Activated CD4-positive, alpha-beta T cell treated with anti-CD3 and anti-CD28 coated beads, Interleukin-2, amount 50 U/mL, for 48 hours (primary cell): ENCODE data around the gene GSTA4.
A peak's percentile ranks its signal among the peaks of the same experiment; 100 is the strongest.
"Not testable (repeated sequence)": the region's sequence is repeated elsewhere in the genome, so short reads cannot be mapped to it uniquely, and the experiment has no call there.

Source experiments
- DNase-seq, 2 experiments: peaks; one replicate each; pipeline ENCODE4 v3.0.0-alpha.2; 2020

The GSTA4 gene

DNA sequence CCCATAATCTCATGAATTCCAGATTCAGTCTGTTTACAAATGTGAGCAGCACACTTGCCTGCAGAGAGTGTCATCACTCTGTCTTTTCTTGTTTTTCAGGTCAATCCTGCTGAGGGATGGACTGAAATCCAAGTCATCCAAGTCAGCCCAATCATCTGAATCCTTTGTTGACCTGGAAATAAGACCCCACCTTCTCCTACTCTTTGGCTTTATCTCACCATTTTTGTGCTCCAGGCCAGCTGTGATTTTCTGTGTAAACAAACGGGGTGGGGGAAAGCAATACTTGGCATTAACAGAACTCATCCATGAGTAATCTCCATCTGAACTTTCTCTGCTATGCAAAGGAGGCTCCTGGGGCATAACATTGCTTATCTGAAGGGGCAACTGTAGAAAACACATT lies 16.9 kb upstream of the GSTA4 start:
- DNase-seq: no peak

DNA sequence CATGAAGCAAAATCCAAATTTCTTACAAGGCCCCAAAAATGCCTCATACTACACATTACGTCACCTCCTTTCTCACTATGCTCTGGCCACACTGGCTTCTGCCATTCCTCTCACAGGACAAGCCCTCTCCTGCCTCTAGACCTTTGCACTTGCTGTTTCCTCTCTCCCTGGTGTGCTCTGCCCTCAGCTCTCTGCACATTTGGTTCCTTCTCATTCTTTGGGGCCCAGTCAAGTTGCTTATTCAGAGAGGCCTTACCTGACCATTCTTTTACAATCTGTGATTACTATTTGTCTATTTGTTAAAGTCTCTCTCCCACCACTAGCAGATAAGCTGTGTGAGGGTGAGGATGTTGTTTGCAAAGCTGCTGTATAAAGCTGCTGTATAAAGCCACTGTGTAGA lies 15.4 kb upstream of the GSTA4 start:
- DNase-seq: no peak

DNA sequence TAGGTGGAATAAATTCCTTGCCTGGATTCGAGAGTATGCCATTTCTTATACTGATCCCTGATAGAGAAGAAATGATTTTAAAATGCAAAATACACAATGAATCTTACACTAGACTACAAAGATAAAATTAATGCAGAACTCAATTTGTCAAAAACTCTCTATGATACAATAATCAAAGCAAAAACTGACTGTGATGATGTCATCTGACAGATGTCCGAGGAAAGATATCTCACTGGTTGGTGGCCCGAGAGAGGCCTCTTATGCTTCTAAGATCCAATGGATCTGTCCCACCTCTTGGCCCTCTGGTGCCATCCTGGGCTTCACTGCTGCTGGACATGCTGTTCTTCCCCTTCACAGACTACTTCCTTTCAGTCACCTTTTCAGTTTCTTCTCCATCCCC lies 14.4 kb upstream of the GSTA4 start:
- no peak for DNase-seq

DNA sequence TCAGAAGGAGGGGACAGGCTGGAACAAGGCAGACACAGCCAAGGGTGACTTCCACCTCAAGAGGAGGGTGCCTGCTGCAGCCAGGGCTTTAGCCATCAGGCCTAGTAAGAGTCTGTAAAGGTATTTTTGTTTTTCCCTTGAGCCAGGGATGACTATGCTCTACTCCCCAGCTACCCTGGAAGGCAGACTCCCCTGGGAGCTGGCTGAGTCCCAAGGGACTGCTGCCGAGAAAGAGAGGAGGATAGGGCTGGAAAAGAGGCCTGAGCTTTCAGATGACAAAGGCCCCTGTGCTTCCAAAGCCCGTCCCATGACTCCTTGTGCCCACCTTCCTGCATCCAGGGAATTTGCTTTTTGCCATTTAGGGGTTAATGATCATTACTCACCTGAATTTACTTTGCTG lies 14.0 kb upstream of the GSTA4 start:
- no peak for DNase-seq

DNA sequence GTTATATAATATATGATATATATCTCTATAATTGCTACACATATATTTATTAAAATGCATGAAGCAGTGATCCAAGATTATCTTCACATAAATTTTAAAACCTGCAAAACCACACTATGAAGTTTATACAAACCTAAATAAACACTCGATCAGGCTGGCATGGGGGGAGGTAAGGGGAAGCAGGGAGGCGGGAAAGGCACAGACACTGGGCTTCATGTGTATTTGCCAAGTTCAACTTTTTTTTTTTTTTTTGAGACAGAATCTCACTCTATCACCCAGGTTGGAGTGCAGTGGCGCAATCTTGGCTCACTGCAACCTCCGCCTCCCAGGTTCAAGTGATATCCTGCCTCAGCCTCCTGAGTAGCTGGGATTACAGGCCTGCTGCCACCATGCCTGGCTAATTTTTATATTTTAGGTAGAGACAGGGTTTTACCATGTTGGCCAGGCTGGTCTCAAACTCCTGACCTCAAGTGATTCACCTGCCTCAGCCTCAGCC lies 13.2 kb upstream of the GSTA4 start:
- not testable (repeated sequence) for DNase-seq

DNA sequence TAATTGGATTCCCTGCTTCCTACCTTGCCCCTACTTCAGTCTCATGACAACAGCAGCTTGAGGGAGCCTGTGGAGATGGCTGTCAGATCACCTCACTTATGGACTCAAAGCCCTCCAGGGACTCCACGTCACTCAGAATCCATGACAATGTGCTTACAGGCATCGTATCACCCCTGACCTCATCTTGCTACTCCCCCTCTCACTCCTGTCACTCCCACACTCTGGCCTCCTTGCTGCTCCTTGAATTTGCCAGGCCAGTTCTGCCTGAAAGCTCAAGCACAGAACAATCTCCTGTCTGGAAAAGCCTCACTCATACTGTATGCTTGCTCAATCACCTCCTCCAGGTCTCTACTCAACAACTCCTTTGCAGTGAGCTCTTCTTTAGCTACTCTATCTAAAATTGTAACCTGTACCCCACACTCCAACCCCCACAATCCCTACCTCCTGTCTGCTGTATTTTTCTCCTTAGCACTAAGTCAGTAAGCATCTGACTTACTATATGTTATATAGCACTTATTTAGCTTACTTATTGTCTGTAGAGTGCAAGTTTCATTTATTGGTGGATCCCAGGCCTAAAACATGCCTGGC lies 10.7 kb upstream of the GSTA4 start:
- no peak for DNase-seq

DNA sequence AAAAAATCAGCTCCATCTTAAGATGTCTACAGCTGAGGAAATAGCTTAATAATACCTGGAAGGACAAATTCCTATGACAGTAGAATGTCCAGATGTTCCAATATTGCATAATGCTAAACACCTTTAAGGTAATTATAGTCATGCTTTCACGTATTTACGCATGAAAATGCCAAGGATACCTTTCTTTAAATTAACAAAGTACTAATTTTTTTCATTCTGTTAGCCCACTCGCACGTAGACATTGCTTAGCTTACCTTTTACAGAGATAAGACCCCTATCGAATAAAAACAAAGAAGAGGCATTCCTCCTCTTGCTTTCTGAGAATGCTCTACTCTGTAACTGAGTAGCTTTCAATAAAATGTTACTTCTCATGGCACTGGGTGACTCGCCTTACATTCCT lies 4.4 kb upstream of the GSTA4 start:
- no peak for DNase-seq

DNA sequence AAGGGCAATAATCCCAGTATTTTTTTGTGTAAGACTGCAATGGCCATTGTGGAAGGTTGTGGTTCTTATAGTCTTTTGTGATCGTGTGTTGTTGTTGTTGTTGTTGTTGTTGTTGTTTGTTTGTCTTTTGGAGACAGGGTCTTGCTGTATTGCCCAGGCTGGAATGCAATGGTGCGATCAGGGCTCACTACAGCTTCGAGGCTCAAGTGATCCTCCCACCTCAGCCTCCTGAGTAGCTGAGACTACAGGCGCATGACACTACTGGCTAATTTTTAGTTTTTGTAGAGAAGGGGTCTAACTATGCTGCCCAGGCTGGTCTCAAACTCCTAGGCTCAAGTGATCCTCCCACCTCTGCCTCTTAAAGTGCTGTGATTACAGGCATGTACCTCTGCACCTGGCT lies 3.5 kb upstream of the GSTA4 start:
- DNase-seq: no peak

DNA sequence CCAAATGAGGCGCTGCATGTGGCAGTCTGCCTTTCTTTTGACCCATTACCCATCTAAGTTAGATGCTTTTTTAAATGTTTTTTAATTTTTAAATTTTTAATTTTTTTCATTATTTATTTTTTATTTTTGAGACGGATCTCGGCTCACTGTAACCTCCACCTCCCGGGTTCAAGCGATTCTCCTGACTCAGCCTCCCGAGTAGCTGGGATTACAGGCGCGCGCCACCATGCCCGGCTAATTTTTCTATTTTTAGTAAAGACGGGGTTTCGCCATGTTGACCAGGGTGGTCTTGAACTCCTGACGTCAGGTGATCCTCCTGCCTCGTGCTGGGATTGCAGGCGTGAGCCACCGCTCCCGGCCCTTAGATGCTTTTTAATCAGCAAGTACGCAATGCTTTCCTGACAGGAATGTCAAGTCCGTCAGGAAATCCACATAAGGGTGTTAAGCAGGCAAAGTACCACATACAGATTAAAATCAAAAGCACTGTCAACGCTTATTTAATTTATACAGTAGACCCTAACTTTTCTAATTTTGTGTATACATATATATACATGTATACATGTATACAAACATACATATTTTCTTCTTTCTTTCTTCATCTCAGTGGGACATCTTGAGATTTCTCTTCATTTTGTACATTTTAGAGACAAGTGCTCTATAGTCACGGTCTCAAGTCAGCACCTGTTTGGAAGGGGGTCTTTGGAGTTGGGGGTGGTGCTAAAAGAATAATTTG lies 995 bp upstream of the GSTA4 start:
- peak; percentile 39 to 53 for DNase-seq

DNA sequence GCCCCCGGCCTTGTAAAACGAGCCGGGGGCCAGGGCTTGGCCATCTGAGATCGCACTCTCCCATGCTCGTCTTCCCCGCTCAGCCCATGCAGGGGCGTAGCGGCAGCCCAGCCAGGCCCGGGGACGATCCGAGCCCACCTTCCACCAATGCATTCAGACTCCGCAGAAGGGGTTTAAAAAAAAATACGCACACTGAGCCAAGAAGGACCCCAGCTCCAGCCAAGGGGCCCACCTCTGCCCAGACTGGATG lies 320 bp downstream of the GSTA4 start:
- peak in 1 of 2 experiments; percentile 40 for DNase-seq

DNA sequence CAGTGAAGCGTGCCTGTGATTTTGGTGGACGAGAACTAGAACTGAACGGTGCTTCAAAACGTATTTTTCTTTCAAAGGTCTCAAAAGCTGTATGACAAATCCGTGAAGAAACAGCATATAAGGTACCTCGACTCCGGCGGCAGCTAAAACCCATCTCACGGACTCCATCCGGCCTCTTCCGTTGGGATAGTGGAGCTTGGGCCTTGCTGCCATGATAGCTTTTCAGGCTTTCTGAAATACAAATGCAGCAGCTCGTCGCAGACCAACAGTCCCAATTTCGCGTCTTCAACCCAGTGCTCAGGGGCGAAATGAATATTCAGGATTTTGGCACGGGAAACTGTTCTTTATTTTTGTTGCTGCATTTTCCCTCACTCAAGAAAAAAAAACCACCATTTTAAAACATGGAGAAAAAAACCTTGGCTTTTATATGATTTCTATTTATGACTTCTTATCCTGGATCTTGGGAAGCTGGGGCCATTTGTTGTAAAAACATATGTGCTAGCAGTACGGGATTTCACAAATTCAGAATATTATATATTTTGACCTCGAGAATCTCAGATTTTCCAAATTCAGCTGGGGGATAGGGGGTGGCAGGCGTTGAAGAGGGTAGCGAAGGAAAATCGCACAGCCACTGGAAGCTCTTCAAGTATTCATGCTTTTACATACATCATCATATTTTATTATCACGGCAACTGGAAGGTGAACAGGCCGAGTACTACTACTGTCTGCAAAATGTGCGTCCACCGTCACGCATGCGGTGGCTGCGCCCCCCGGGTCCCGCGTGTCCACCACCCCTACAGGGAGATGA lies 849 bp downstream of the GSTA4 start:
- DNase-seq: no peak

DNA sequence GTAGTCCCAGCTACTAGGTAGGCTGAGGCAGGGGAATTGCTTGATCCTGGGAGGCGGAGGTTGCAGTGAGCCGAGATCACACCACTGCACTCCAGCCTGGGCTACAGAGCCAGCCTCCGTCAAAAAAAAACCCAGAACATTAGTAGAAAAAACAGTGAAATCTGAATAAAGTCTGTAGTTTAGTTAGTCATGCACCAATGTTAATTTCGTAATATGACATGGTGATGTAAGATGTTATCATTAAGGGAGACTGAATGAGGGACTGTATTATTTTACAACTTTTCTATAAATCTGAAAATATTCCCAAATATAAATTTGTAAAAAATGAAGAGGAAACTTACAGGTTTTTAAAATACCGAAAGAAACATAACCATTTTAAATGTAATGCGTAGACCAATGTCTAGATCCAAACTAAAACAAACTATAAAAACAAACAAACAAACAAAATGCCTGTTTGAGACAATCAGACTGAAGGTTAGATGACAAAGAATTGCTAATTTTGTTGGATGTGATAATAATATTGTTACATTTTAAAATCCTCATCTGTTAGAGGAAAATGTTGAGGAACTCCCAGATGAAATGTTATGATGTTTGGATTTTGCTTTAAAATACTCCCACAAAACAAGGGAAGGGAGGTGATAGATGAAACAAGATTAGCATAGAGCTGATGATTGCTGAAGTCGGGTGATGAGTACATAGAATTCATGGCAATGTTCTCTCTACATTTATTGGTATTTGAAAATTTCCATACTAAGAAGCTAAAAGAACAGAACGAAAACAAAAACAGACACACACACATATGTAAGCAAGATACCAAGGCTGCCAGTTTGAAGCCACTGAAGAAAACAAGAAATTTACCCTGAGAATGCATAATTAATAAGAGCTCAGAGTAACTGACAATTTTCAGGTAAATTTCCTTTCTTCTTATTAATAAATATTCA lies 1.8 kb downstream of the GSTA4 start:
- DNase-seq: no peak

DNA sequence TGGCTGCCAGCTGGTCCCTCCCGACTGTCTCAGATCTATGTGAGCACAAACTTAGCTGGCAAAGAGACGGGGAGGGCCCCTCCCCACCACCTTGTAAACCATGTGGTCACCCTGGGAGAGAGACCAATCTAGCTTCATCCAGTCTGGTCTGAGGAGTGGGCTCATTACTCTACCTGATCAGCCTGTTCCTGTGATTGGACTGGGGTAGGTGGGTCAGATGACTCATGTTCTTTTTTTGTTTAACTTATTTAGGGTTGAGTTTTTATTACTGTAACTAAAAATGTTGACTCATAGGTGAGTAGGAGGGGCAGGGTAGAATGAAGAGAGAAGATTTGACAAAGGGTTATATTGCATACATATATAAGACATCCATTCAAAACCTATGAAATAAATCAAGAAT lies 4.7 kb downstream of the GSTA4 start:
- DNase-seq: peak in 1 of 2 experiments; percentile 41

DNA sequence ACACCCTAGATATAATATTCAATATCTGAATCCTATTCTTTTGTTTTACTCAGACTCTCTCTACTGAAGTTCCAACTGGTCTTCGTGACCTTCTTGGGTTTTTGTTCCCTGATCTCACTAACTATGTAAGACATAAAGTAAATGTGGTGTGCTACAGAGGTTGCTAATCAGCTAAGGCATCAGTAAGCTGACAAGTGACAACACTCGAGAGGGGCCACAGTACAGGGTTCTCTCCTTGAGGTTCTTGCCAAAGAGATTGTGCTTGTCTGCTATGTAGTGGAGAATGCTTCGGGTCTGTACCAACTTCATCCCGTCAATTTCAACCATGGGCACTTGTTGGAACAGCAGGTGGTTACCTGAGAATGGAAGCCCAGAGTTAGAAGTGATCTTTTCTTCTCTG lies 9.9 kb downstream of the GSTA4 start:
- no peak for DNase-seq

DNA sequence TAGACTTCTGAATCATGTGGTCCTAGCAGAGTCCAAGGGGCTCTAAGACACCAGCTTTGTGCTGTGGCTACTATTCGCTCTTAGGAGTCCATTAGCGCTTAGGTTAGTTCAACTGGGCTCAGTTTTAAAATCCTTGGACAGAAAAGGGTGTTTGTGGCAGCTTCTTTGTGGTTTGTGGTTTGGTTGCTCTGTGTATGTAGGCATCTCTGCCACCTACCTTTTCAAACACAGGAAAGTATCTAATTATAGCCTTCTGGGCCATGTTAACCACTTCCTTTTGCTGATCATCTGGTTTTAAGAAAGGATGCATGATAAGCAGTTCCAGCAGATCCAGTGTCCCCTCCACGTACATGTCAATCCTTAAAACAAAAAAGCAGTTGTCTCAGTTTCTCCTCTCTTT lies 10.8 kb downstream of the GSTA4 start:
- peak in 1 of 2 experiments; percentile 40 for DNase-seq

DNA sequence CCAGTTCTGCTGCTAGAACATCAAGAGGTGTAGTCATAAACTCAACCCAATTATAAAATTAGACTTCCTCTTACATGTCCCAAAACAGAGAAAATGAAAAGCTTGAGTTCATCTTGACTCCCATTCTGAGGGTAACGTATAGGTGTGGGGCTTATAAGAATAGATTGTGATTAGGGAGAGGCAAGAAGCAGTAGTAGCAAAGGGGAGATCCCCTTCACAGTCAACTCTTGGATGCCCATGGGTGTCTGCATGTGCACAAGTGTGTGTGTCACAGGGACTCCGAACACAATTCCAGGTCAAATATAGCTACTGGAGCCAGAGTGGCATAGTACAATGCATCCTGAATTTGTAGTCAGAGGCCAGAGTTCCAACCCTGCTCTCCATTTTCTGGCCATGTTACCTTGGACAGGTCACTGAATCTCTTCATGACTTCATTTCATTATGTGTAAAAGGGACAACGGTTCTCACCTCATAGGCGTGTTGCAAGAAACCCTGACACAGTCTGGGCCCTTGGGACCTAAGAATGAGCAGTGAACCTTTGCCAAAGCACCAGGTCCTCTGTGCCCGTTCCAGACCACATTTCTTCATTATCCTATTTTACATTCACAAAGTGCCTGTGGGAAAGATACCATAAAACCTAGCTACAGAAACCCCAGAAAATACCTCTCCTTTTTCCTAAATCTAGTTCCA lies 11.8 kb downstream of the GSTA4 start:
- no peak for DNase-seq

DNA sequence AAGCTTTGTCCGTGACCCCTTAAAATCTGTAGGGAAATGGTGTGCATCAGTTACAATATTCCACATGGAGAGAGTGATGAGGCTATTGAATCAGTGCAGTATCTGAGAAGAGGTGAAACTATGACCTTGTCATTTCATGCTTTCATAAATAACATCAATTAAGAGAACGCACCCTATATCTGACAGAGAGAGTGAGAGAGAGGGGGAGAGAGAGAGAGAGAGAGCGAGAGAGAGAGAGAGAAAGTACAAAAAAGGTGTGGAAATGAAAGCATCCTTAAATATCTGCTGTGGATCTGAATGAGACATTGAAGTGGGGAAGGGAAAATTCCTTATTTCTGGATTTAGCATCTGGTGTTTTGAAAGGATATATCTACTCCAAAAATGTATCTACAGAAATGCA lies 12.4 kb downstream of the GSTA4 start:
- no peak for DNase-seq

DNA sequence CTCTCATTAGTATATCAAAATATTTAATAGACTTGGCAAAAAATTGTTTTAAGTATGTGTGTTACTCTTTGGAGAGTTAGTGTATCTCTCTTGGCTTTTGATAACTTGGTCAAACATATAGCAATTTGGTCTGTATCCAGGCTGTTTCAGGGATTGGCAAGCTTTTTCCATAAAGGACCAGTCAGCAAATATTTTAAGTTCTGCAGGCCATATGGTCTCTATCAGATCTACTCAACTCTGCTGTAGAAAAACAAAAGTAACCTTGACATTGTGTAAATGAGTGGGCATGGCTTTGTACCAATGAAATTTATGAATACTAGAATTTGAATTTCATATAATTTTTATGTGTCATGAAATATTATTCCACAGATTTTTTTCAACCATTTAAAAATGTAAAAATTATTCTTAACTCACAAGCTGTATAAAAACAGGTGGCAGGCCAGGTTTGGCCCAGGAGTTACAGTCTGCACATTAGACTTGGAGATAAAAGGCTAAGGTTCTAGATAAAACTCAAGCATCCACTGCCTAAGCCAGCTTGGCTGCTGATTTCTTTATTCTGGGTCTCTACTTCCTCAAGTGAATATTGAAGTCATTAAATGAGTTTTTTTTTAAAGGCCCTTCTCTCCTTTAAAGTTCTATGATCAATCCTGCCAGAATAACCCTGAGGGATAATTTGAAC lies 13.7 kb downstream of the GSTA4 start:
- no peak for DNase-seq

DNA sequence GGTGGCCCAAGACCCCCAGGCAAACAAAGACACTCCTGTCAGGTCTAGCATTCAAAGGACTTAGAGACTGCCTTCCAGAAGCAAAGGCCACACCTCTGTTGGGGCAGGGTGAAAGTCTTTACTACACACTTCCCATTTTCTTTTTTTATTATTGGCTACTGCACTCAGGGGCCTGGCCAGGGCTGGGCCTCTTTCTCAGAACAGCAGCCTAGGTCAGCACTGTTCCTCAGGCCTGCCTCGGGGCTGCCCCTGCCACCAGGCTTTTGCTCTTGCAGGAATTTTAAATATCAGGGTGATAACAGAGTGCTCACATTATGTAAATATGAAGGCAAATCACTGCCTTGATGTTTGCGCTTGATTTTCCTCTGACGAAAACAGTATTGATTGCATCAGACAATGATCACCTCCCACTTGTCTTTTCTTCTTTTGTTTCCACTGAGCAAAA lies 18.5 kb downstream of the GSTA4 start:
- DNase-seq: peak; percentile 51 to 59

DNA sequence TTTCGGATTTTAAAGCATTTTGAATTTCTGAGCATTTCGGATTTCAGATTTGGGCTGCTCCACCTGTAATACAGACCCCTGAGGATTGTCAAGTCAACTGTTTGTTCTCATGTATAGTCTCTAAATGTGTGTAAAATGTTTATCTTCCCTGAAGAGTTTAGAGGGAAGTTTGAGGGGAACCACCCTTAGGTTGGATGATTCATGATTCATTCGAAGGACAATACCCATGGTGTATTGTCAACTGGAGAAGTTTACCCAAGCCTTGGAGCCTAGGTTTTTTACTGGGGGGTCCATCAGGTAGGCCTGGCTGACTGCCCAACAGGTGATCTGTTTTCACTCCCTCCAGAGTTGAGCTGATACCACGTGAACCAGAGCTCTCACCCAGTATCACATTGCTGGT lies 18.9 kb downstream of the GSTA4 start:
- DNase-seq: peak in 1 of 2 experiments; percentile 19

DNA sequence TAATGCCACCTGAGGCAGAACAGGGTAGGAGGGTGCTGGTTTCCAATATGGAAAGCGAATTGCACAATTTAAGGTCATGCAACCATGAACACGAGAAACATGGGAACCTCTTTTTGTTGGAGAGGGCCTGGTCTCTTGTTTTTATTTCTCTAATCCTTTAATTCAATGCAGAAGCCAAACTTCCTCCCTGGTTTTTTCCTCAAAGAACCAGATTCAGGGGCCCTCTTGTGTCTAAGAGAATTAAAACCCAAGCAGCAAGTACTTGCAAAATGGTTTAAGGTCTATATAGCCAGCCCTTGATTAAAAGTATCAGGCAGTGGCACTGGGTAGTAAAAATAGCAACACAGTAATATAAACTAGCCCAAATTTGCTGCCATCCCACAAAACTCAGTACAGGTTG lies 19.5 kb downstream of the GSTA4 start:
- no peak for DNase-seq

DNA sequence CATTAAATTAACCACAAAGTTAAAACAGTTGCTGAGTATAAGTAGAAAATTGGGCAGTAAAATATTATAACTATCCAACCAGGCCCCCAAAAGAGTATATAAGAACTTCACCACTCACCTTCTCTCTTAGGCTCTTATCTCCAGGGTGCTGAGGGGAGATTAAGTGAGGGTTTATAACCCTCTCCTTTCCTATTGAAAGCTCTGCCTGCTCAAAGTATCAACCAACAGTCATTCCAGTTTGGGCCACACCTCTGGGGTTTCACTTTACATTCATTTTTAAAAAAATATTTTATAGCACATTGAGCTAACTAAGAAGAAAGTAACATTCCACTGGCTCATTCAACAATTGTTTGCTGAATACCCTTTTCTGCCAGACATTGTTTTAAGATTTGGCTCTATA lies 22.1 kb downstream of the GSTA4 start:
- DNase-seq: no peak
